ENCODE results near the gene CLECL1.

Gene CLECL1

DNA sequence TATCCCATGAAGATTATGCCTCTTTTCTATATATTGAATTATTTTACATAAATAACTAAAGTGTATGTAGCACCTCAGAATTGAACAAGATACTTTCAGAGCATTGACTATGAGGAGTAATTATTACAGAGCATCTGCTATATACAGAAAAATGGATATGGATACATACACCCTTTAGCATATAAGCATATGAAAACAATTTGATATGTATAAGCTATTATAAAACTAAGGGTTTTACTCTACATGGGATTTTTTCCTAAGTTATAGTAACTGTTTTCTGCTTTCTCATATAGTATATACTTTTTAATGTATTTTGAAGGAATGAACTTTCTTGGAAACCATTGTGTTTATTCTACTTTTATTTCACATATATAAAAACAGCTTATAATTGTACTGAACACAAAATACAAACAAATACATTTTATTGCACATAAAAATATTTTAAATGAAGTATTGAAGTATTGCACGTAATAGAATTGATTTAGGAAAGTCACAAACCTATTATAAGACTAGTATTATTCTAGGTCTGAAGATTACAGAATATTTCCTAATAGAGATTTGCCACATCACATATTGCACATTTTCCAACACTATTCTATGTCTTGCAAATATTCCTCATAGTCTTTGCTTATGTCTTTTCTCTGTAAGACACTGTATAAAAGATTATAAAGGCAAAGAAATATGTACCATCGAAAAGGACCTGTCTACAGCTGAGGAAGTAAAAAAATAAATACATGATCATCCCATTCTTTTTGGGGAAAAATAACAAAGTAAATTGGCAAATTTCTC lies 19.4 kb upstream of the CLECL1 start:
- no peak for TF ChIP-seq FOXP2 (optimal IDR thresholded peaks at IDR 0.05; ENCODE audit: borderline replicate concordance, extremely low read depth, extremely low read length, insufficient read depth)
- no peak for TF ChIP-seq SIN3A (IDR thresholded peaks at IDR 0.05; ENCODE audit: borderline replicate concordance, insufficient read depth, low read length)
- TF ChIP-seq, protein P1, sequence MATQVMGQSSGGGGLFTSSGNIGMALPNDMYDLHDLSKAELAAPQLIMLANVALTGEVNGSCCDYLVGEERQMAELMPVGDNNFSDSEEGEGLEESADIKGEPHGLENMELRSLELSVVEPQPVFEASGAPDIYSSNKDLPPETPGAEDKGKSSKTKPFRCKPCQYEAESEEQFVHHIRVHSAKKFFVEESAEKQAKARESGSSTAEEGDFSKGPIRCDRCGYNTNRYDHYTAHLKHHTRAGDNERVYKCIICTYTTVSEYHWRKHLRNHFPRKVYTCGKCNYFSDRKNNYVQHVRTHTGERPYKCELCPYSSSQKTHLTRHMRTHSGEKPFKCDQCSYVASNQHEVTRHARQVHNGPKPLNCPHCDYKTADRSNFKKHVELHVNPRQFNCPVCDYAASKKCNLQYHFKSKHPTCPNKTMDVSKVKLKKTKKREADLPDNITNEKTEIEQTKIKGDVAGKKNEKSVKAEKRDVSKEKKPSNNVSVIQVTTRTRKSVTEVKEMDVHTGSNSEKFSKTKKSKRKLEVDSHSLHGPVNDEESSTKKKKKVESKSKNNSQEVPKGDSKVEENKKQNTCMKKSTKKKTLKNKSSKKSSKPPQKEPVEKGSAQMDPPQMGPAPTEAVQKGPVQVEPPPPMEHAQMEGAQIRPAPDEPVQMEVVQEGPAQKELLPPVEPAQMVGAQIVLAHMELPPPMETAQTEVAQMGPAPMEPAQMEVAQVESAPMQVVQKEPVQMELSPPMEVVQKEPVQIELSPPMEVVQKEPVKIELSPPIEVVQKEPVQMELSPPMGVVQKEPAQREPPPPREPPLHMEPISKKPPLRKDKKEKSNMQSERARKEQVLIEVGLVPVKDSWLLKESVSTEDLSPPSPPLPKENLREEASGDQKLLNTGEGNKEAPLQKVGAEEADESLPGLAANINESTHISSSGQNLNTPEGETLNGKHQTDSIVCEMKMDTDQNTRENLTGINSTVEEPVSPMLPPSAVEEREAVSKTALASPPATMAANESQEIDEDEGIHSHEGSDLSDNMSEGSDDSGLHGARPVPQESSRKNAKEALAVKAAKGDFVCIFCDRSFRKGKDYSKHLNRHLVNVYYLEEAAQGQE (IDR thresholded peaks at IDR 0.05; ENCODE audit: insufficient read depth in 1 of 2, low read depth in 2 of 2, low read length in 2 of 2) = no peak
- no peak for TF ChIP-seq POLR2AphosphoS5 (IDR thresholded peaks at IDR 0.05; ENCODE audit: low read depth, low read length)
- TF ChIP-seq TAF1 (IDR thresholded peaks at IDR 0.05; ENCODE audit: borderline replicate concordance, insufficient read depth, low read length) = no peak

GRCh38 chr12:9751204-9752144 lies 18.6 kb upstream of the CLECL1 start:
- TF ChIP-seq, protein P1 (IDR thresholded peaks at IDR 0.05; ENCODE audit: insufficient read depth in 1 of 2, low read depth in 2 of 2, low read length in 2 of 2) = no peak
- TF ChIP-seq SIN3A (IDR thresholded peaks at IDR 0.05; ENCODE audit: borderline replicate concordance, insufficient read depth, low read length) (no peak), FOXP2 (optimal IDR thresholded peaks at IDR 0.05; ENCODE audit: borderline replicate concordance, extremely low read depth, extremely low read length, insufficient read depth) (no peak), POLR2AphosphoS5 (IDR thresholded peaks at IDR 0.05; ENCODE audit: low read depth, low read length) (no peak), TAF1 (IDR thresholded peaks at IDR 0.05; ENCODE audit: borderline replicate concordance, insufficient read depth, low read length) (no peak)

GRCh38 chr12:9750276-9751203 lies 17.6 kb upstream of the CLECL1 start:
- no peak for TF ChIP-seq POLR2AphosphoS5 (IDR thresholded peaks at IDR 0.05; ENCODE audit: low read depth, low read length)
- TF ChIP-seq FOXP2 (optimal IDR thresholded peaks at IDR 0.05; ENCODE audit: borderline replicate concordance, extremely low read depth, extremely low read length, insufficient read depth) = no peak
- no peak for TF ChIP-seq TAF1 (IDR thresholded peaks at IDR 0.05; ENCODE audit: borderline replicate concordance, insufficient read depth, low read length)
- no peak for TF ChIP-seq SIN3A (IDR thresholded peaks at IDR 0.05; ENCODE audit: borderline replicate concordance, insufficient read depth, low read length)
- TF ChIP-seq, protein P1 (IDR thresholded peaks at IDR 0.05; ENCODE audit: insufficient read depth in 1 of 2, low read depth in 2 of 2, low read length in 2 of 2) = no peak

GRCh38 chr12:9749640-9750039 lies 16.7 kb upstream of the CLECL1 start:
- no peak for TF ChIP-seq FOXP2 (optimal IDR thresholded peaks at IDR 0.05; ENCODE audit: borderline replicate concordance, extremely low read depth, extremely low read length, insufficient read depth)
- TF ChIP-seq POLR2AphosphoS5 (IDR thresholded peaks at IDR 0.05; ENCODE audit: low read depth, low read length) = no peak
- TF ChIP-seq SIN3A (IDR thresholded peaks at IDR 0.05; ENCODE audit: borderline replicate concordance, insufficient read depth, low read length) = no peak
- no peak for TF ChIP-seq TAF1 (IDR thresholded peaks at IDR 0.05; ENCODE audit: borderline replicate concordance, insufficient read depth, low read length)
- TF ChIP-seq, protein P1 (IDR thresholded peaks at IDR 0.05; ENCODE audit: insufficient read depth in 1 of 2, low read depth in 2 of 2, low read length in 2 of 2) = no peak
